GM23338 (cell line): ENCODE measurements around the gene SLC2A4RG. TPM values are rescaled to one million over a fixed set of nuclear protein-coding genes. Genes with fewer than 3 reads are reported as not detected.

Source experiments
- ATAC-seq: fragments of 200-7000 bp; cut with Tn5 transposase; 3 replicates; pipeline ENCODE4 v1.9.1; 2020
- DNase-seq: peaks from one replicate; pipeline ENCODE4 v3.0.0-alpha.2; 2015; ENCODE audit warnings: low spot score
- H2AFZ ChIP-seq: fragments of 200-600 bp; sonication (generic); 2 replicates; pipeline ENCODE4 v1.8.0; 2016; ENCODE audit warnings: antibody characterized with exemption, mild to moderate bottlenecking, moderate library complexity
- H3F3A ChIP-seq: fragments of 200-600 bp; sonication (generic); replicated peaks from 2 replicates; pipeline ENCODE4 v1.8.0; 2017; ENCODE audit warnings: antibody characterized with exemption, mixed run types, low read depth
- H3K27ac ChIP-seq: fragments of 200-600 bp; sonication (generic); 2 replicates; pipeline ENCODE4 v1.6.1; 2016; ENCODE audit warnings: low read depth
- H3K27me3 ChIP-seq: fragments of 200-600 bp; sonication (generic); 2 replicates; pipeline ENCODE4 v1.8.0; 2016; ENCODE audit warnings: mild to moderate bottlenecking, mixed run types, moderate library complexity; ENCODE audit not compliant: insufficient read depth
- H3K36me3 ChIP-seq: fragments of 200-600 bp; sonication (generic); 2 replicates; pipeline ENCODE4 v1.8.0; 2016; ENCODE audit warnings: mild to moderate bottlenecking; ENCODE audit not compliant: insufficient read depth
- H3K4me1 ChIP-seq: fragments of 200-600 bp; sonication (generic); 2 replicates; pipeline ENCODE4 v1.8.0; 2016; ENCODE audit warnings: mild to moderate bottlenecking, moderate library complexity; ENCODE audit not compliant: insufficient read depth
- H3K4me2 ChIP-seq: fragments of 200-600 bp; sonication (generic); 2 replicates; pipeline ENCODE4 v1.7.1; 2017; ENCODE audit warnings: mixed run types
- H3K4me3 ChIP-seq: fragments of 200-600 bp; sonication (generic); 2 replicates; pipeline ENCODE4 v1.6.1; 2016; ENCODE audit warnings: mixed run types
- H3K79me2 ChIP-seq: fragments of 200-600 bp; sonication (generic); replicated peaks from 2 replicates; pipeline ENCODE4 v1.8.0; 2017; ENCODE audit warnings: mild to moderate bottlenecking; ENCODE audit not compliant: insufficient read depth
- H3K9me2 ChIP-seq: fragments of 200-600 bp; sonication (generic); 2 replicates; pipeline ENCODE4 v1.8.0; 2017; ENCODE audit not compliant: insufficient read depth
- H4K20me1 ChIP-seq: fragments of 200-600 bp; sonication (generic); replicated peaks from 2 replicates; pipeline ENCODE4 v1.8.0; 2017; ENCODE audit warnings: mild to moderate bottlenecking; ENCODE audit not compliant: insufficient read depth
- H3K27ac Mint-ChIP-seq: 2 replicates; pipeline ENCODE4 v1.8.0; 2020; ENCODE audit warnings: inconsistent platforms, mild to moderate bottlenecking, moderate library complexity, mixed read lengths
- H3K27me3 Mint-ChIP-seq: 3 replicates; pipeline ENCODE4 v1.8.0; 2022; ENCODE audit warnings: low read depth, mild to moderate bottlenecking, moderate library complexity, mixed read lengths, inconsistent platforms; ENCODE audit not compliant: insufficient read depth, poor library complexity
- H3K36me3 Mint-ChIP-seq: 3 replicates; pipeline ENCODE4 v1.8.0; 2021; ENCODE audit warnings: low read depth, mild to moderate bottlenecking, inconsistent platforms, moderate library complexity, mixed read lengths
- H3K4me1 Mint-ChIP-seq: 3 replicates; pipeline ENCODE4 v1.8.0; 2020; ENCODE audit warnings: mild to moderate bottlenecking, inconsistent platforms, mixed read lengths
- H3K4me3 Mint-ChIP-seq: 3 replicates; pipeline ENCODE4 v1.8.0; 2021; ENCODE audit warnings: moderate library complexity, mild to moderate bottlenecking, inconsistent platforms, mixed read lengths
- H3K9me3 Mint-ChIP-seq: 3 replicates; pipeline ENCODE4 v1.8.0; 2020; ENCODE audit warnings: moderate library complexity, mild to moderate bottlenecking, inconsistent platforms, mixed read lengths
- ZNF331 ChIP-seq: fragments of 250-450 bp; sonication (Bioruptor Pico); IDR thresholded peaks from 2 replicates; pipeline ENCODE4 v1.5.0; 2020; ENCODE audit warnings: low read depth, mild to moderate bottlenecking, moderate library complexity
- polyA plus RNA-seq: library from polyadenylated mRNA; unstranded; fragments of >200 nt; fragmentation: Nextera tagmentation; extraction: Ambion mirVana; gene quantifications from 2 replicates; pipeline ENCODE4 v1.2.1, GENCODE V29; 2016
- total RNA-seq: library from RNA; depleted of rRNA; stranded (reverse); fragments of >200 nt; shearing (Covaris generic); gene quantifications from 2 replicates; pipeline ENCODE4 v1.2.3, GENCODE V29; 2014
- TF ChIP-seq, protein P1 (sequence below): fragments of 250-450 bp; sonication (Bioruptor Pico); IDR thresholded peaks from 2 replicates; pipeline ENCODE4 v1.5.0; 2020; ENCODE audit warnings: mild to moderate bottlenecking, moderate library complexity
- TF ChIP-seq, protein P2 (sequence below): IDR thresholded peaks from 2 replicates; pipeline ENCODE4 v1.6.1; 2016; ENCODE audit warnings: antibody characterized with exemption

SLC2A4RG gene
- total and polyA plus RNA-seq, 2 experiments from 2014 or later = 22.8 to 42.0 TPM

DNA sequence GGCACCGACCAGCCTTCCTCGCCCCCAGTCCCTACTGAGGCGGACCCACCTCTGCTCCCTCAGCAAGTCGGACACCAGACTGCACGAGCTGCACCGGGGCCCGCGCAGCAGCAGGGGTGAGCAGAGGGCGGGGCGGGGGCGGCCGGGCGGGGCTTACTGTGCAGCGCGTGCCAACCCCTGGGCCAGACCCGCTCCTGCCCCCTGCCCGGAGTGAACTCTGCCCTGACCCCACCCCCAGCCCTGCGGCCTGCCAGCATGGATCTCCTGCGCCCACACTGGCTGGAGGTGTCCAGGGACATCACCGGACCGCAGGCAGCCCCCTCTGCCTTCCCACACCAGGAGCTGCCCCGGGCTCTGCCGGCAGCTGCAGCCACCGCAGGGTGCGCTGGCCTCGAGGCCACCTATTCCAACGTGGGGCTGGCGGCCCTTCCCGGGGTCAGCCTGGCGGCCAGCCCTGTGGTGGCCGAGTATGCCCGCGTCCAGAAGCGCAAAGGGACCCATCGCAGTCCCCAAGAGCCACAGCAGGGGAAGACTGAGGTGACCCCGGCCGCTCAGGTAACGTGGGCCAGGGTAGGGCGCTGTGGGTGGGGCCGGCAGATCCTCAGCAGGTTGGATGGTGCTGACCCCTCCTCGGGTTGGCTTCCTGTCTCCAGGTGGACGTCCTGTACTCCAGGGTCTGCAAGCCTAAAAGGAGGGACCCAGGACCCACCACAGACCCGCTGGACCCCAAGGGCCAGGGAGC is 1.5 kb upstream of the SLC2A4RG start (continued):
- TF ChIP-seq, protein P1, sequence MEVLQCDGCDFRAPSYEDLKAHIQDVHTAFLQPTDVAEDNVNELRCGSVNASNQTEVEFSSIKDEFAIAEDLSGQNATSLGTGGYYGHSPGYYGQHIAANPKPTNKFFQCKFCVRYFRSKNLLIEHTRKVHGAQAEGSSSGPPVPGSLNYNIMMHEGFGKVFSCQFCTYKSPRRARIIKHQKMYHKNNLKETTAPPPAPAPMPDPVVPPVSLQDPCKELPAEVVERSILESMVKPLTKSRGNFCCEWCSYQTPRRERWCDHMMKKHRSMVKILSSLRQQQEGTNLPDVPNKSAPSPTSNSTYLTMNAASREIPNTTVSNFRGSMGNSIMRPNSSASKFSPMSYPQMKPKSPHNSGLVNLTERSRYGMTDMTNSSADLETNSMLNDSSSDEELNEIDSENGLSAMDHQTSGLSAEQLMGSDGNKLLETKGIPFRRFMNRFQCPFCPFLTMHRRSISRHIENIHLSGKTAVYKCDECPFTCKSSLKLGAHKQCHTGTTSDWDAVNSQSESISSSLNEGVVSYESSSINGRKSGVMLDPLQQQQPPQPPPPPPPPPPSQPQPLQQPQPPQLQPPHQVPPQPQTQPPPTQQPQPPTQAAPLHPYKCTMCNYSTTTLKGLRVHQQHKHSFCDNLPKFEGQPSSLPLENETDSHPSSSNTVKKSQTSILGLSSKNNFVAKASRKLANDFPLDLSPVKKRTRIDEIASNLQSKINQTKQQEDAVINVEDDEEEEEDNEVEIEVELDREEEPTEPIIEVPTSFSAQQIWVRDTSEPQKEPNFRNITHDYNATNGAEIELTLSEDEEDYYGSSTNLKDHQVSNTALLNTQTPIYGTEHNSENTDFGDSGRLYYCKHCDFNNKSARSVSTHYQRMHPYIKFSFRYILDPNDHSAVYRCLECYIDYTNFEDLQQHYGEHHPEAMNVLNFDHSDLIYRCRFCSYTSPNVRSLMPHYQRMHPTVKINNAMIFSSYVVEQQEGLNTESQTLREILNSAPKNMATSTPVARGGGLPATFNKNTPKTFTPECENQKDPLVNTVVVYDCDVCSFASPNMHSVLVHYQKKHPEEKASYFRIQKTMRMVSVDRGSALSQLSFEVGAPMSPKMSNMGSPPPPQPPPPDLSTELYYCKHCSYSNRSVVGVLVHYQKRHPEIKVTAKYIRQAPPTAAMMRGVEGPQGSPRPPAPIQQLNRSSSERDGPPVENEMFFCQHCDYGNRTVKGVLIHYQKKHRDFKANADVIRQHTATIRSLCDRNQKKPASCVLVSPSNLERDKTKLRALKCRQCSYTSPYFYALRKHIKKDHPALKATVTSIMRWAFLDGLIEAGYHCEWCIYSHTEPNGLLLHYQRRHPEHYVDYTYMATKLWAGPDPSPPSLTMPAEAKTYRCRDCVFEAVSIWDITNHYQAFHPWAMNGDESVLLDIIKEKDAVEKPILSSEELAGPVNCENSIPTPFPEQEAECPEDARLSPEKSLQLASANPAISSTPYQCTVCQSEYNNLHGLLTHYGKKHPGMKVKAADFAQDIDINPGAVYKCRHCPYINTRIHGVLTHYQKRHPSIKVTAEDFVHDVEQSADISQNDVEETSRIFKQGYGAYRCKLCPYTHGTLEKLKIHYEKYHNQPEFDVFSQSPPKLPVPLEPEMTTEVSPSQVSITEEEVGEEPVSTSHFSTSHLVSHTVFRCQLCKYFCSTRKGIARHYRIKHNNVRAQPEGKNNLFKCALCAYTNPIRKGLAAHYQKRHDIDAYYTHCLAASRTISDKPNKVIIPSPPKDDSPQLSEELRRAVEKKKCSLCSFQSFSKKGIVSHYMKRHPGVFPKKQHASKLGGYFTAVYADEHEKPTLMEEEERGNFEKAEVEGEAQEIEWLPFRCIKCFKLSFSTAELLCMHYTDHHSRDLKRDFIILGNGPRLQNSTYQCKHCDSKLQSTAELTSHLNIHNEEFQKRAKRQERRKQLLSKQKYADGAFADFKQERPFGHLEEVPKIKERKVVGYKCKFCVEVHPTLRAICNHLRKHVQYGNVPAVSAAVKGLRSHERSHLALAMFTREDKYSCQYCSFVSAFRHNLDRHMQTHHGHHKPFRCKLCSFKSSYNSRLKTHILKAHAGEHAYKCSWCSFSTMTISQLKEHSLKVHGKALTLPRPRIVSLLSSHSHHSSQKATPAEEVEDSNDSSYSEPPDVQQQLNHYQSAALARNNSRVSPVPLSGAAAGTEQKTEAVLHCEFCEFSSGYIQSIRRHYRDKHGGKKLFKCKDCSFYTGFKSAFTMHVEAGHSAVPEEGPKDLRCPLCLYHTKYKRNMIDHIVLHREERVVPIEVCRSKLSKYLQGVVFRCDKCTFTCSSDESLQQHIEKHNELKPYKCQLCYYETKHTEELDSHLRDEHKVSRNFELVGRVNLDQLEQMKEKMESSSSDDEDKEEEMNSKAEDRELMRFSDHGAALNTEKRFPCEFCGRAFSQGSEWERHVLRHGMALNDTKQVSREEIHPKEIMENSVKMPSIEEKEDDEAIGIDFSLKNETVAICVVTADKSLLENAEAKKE = no peak

DNA sequence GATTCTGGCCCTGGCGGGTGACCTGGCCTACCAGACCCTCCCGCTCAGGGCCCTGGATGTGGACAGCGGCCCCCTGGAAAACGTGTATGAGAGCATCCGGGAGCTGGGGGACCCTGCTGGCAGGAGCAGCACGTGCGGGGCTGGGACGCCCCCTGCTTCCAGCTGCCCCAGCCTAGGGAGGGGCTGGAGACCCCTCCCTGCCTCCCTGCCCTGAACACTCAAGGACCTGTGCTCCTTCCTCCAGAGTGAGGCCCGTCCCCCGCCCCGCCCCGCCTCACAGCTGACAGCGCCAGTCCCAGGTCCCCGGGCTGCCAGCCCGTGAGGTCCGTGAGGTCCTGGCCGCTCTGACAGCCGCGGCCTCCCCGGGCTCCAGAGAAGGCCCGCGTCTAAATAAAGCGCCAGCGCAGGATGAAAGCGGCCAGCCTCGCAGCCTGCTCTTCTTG is 868 bp upstream of the SLC2A4RG start:
- H4K20me1 ChIP-seq = no peaks in the 10 kb centered on the region
- H3F3A ChIP-seq = peaks cover 12% of the 10 kb centered on the region; the same call in 1 of the 2 replicates
- H3K79me2 ChIP-seq = no peaks in the 10 kb centered on the region
- peak overlapping the region; percentile 37; the same call in 1 of the 3 replicates for H3K4me3 Mint-ChIP-seq
- peaks cover 6% of the 10 kb centered on the region for H3K27me3 ChIP-seq
- H3K4me1 ChIP-seq = peaks cover 7% of the 10 kb centered on the region; the same call in 1 of the 2 replicates
- H3K27me3 Mint-ChIP-seq = peaks cover 12% of the 10 kb centered on the region
- H3K4me1 Mint-ChIP-seq = no peaks in the 10 kb centered on the region
- ATAC-seq = peak; percentile 24
- H3K36me3 Mint-ChIP-seq = peaks cover 11% of the 10 kb centered on the region
- H3K9me2 ChIP-seq = no peaks in the 10 kb centered on the region
- H3K9me3 Mint-ChIP-seq = no peaks in the 10 kb centered on the region; the same call in 2 of the 3 replicates
- peak overlapping the region; percentile 63 for H3K4me3 ChIP-seq
- H3K36me3 ChIP-seq = no peaks in the 10 kb centered on the region
- H3K27ac ChIP-seq = no peak overlapping the region
- DNase-seq = peak; percentile 82
- H2AFZ ChIP-seq = no peak overlapping the region; the same call in 1 of the 2 replicates
- H3K27ac Mint-ChIP-seq = no peak overlapping the region
- TF ChIP-seq ZNF331 (CRISPR knock-in tag) = no peak
- TF ChIP-seq, protein P2, sequence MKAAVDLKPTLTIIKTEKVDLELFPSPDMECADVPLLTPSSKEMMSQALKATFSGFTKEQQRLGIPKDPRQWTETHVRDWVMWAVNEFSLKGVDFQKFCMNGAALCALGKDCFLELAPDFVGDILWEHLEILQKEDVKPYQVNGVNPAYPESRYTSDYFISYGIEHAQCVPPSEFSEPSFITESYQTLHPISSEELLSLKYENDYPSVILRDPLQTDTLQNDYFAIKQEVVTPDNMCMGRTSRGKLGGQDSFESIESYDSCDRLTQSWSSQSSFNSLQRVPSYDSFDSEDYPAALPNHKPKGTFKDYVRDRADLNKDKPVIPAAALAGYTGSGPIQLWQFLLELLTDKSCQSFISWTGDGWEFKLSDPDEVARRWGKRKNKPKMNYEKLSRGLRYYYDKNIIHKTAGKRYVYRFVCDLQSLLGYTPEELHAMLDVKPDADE = no peak
- peak overlapping the region; percentile 91 for H3K4me2 ChIP-seq
